DOHH2 (cell line): ENCODE results near the gene TRA2B.
A peak's percentile ranks its signal among the peaks of the same experiment; 100 is the strongest.

Experiments
- H3F3A ChIP-seq: fragments of 200-600 bp; sonication (generic), shearing (Covaris generic); 2 replicates; pipeline ENCODE4 v1.6.0; 2016; ENCODE audit warnings: antibody characterized with exemption, mild to moderate bottlenecking; ENCODE audit not compliant: control insufficient read depth, insufficient read depth
- H3K27ac ChIP-seq: fragments of 200-600 bp; sonication (generic); 2 replicates; pipeline ENCODE4 v1.5.1; 2014; ENCODE audit warnings: low read depth, mild to moderate bottlenecking, low read length, moderate library complexity
- H3K27me3 ChIP-seq: fragments of 200-600 bp; sonication (generic); 2 replicates; pipeline ENCODE4 v1.6.1; 2014; ENCODE audit warnings: mild to moderate bottlenecking, low read length, mixed read lengths; ENCODE audit not compliant: control insufficient read depth
- H3K36me3 ChIP-seq: fragments of 200-600 bp; sonication (generic); 2 replicates; pipeline ENCODE4 v1.6.1; 2014; ENCODE audit warnings: mild to moderate bottlenecking, low read length, moderate library complexity, mixed read lengths; ENCODE audit not compliant: control insufficient read depth
- H3K4me1 ChIP-seq: fragments of 200-600 bp; sonication (generic); 2 replicates; pipeline ENCODE4 v1.6.1; 2014; ENCODE audit warnings: mild to moderate bottlenecking, low read length, mixed read lengths; ENCODE audit not compliant: control insufficient read depth
- H3K4me2 ChIP-seq: fragments of 200-600 bp; sonication (generic); 2 replicates; pipeline ENCODE4 v1.6.0; 2014; ENCODE audit warnings: mild to moderate bottlenecking, low read length, moderate library complexity
- H3K4me3 ChIP-seq: fragments of 200-600 bp; sonication (generic); 2 replicates; pipeline ENCODE4 v1.5.1; 2014; ENCODE audit warnings: mild to moderate bottlenecking, low read length, mixed read lengths
- H3K79me2 ChIP-seq: fragments of 200-600 bp; sonication (generic); 2 replicates; pipeline ENCODE4 v1.6.1; 2014; ENCODE audit warnings: mild to moderate bottlenecking, low read length, mixed read lengths; ENCODE audit not compliant: control insufficient read depth
- H3K9me2 ChIP-seq: fragments of 200-600 bp; sonication (generic); replicated peaks from 2 replicates; pipeline ENCODE4 v1.6.1; 2014; ENCODE audit warnings: mild to moderate bottlenecking, low read length, mixed read lengths; ENCODE audit not compliant: control insufficient read depth
- H3K9me3 ChIP-seq: fragments of 200-600 bp; sonication (generic); 2 replicates; pipeline ENCODE4 v1.6.1; 2014; ENCODE audit warnings: antibody characterized with exemption, low read length, mixed read lengths; ENCODE audit not compliant: control insufficient read depth, insufficient read depth
- H4K20me1 ChIP-seq: fragments of 200-600 bp; sonication (generic); 2 replicates; pipeline ENCODE4 v1.6.0; 2014; ENCODE audit warnings: low read depth, mild to moderate bottlenecking, antibody characterized with exemption, low read length, moderate library complexity; ENCODE audit not compliant: control insufficient read depth, insufficient read depth
- EZH2phosphoT487 ChIP-seq: fragments of 200-600 bp; sonication (generic); IDR thresholded peaks from 2 replicates; pipeline ENCODE4 v1.6.1; 2017; ENCODE audit warnings: borderline replicate concordance, mild to moderate bottlenecking, antibody characterized with exemption, low read length, moderate library complexity, mixed read lengths
- TF ChIP-seq, protein P1 (sequence below): fragments of 200-600 bp; sonication (generic); IDR thresholded peaks from one replicate; pipeline ENCODE4 v1.5.1; 2014; ENCODE audit warnings: antibody characterized with exemption, mild to moderate bottlenecking, low read depth, low read length; ENCODE audit not compliant: poor library complexity, severe bottlenecking

Gene TRA2B

GRCh38 chr3:185948292-185948691 is 10.5 kb upstream of the TRA2B start:
- Histone ChIP-seq H3K4me3 (no peak overlapping the region), H3K4me2 (no peak overlapping the region), H3K27me3 (peaks cover 16% of the 10 kb centered on the region), H3K4me1 (peaks cover 11% of the 10 kb centered on the region), H3K27ac (no peak overlapping the region), H3K9me3 (no peaks in the 10 kb centered on the region), H3F3A (no peaks in the 10 kb centered on the region), H3K79me2 (no peaks in the 10 kb centered on the region), H4K20me1 (no peaks in the 10 kb centered on the region), H3K36me3 (no peaks in the 10 kb centered on the region), H3K9me2 (no peaks in the 10 kb centered on the region)
- TF ChIP-seq EZH2phosphoT487 = no peak
- TF ChIP-seq, protein P1, sequence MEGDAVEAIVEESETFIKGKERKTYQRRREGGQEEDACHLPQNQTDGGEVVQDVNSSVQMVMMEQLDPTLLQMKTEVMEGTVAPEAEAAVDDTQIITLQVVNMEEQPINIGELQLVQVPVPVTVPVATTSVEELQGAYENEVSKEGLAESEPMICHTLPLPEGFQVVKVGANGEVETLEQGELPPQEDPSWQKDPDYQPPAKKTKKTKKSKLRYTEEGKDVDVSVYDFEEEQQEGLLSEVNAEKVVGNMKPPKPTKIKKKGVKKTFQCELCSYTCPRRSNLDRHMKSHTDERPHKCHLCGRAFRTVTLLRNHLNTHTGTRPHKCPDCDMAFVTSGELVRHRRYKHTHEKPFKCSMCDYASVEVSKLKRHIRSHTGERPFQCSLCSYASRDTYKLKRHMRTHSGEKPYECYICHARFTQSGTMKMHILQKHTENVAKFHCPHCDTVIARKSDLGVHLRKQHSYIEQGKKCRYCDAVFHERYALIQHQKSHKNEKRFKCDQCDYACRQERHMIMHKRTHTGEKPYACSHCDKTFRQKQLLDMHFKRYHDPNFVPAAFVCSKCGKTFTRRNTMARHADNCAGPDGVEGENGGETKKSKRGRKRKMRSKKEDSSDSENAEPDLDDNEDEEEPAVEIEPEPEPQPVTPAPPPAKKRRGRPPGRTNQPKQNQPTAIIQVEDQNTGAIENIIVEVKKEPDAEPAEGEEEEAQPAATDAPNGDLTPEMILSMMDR = no peak

DNA sequence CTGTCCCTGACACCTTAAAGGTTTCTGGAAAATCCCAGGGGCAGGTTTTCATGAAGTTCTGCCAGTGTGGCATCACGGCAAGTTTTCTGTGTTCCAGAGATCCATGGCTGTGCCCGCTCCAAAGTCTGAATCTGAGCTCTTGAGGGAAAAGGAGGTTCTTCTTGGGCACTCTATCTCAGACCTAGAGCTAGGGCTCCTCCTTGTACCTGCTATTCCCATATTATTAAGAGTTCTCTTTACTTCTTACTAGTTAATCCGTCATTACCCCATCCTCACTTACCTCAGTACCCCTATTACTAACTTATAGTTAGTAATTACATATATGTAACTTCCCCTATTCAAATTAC is 5.9 kb upstream of the TRA2B start:
- H3K27me3 ChIP-seq = peaks cover 7% of the 10 kb centered on the region
- H3K4me2 ChIP-seq = peak overlapping the region; percentile 65; the same call in 1 of the 2 replicates
- no peaks in the 10 kb centered on the region for H3K36me3 ChIP-seq
- no peaks in the 10 kb centered on the region for H3K9me3 ChIP-seq
- no peaks in the 10 kb centered on the region for H3K9me2 ChIP-seq
- H3K27ac ChIP-seq = no peak overlapping the region
- H3K4me1 ChIP-seq = peaks cover 9% of the 10 kb centered on the region
- no peaks in the 10 kb centered on the region for H3K79me2 ChIP-seq
- TF ChIP-seq EZH2phosphoT487 = no peak
- TF ChIP-seq, protein P1 = peak; percentile 32
- no peaks in the 10 kb centered on the region for H3F3A ChIP-seq
- H4K20me1 ChIP-seq = no peaks in the 10 kb centered on the region
- no peak overlapping the region for H3K4me3 ChIP-seq

GRCh38 chr3:185942907-185943759 is 5.3 kb upstream of the TRA2B start:
- peak overlapping the region; percentile 37 for H3K4me3 ChIP-seq

More at GRCh38 chr3:185942907-185943759, 5.3 kb upstream of the TRA2B start:
- no peak for TF ChIP-seq EZH2phosphoT487
- TF ChIP-seq, protein P1 = peak; percentile 98
- Histone ChIP-seq H4K20me1 (no peaks in the 10 kb centered on the region), H3K9me2 (no peaks in the 10 kb centered on the region), H3K79me2 (peaks cover 3% of the 10 kb centered on the region), H3K4me2 (peak overlapping the region; percentile 65), H3K36me3 (no peaks in the 10 kb centered on the region), H3K9me3 (no peaks in the 10 kb centered on the region), H3K27me3 (peaks cover 5% of the 10 kb centered on the region), H3F3A (no peaks in the 10 kb centered on the region), H3K27ac (no peak overlapping the region), H3K4me1 (peaks cover 12% of the 10 kb centered on the region)
